Epithelial cell of umbilical artery (primary cell): ENCODE measurements around the gene DNAJC12. TPM values are rescaled to one million over a fixed set of nuclear protein-coding genes. Genes with fewer than 3 reads are reported as not detected.

Source experiments
- total RNA-seq: library from RNA; depleted of rRNA; stranded (reverse); fragments of >200 nt; gene quantifications from 2 replicates; pipeline ENCODE4 v1.2.3, GENCODE V29; 2014

DNAJC12 gene
- total RNA-seq = 2.9 and 4.2 TPM in 2 replicates

DNA sequence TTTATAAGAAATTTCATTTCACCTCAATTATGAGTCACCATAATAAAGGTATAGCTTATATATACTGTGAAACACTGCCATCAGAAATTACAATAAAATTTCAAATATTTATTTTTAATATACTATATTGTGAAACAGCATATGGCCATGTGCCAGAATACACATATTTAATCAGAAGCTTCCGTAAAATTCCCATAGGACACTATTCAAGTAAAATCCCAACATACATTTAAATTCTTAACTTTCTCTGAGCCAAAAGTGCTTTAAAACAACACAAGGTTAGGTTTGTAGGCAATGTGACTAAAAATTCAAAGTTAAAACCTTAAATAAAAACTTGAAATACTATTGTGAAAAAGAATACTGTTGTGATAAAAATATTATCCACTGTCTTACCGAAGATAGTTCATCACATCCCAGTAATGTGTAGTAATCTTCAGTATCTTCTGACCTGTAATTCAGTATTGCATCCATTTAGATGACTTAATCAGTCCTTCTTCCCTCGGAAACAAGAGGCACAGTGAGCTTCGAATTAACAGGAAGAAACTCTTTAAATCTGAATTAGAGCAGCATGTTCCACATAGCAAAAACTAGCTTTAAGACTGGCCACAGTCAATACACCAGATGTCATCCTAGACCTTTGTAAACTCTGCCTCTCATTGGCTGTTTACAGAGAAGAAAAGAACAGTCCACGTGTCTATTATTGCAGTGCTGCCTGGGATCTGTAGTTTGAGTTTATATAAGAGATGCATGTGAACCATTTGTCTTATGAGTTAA, at the start of gene DNAJC12:
DNAJC12 (minus strand) TSS at position 648 of the 774 bp plus-strand sequence; CDS start at position 471, 177 bp downstream.

DNA sequence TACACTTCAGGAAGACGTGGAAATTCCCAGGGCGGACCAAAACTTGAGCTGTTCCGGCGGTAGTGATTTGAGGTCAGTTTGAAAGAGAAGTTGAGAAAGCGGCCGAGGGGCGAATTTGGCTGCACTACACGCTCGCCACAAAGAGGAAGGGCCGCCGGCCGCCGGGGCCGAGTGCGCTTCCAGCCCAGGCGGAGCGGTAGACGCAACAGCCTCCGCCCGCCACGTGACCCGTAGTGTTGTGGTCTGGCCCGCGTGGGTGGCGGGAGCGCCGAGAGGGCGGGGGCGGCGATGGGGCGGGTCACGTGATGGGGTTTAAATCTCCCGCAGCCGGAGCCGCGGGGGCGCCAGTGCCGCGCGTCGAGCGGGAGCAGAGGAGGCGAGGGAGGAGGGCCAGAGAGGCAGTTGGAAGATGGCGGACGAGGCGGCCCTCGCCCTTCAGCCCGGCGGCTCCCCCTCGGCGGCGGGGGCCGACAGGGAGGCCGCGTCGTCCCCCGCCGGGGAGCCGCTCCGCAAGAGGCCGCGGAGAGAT, 46.4 kb upstream of the DNAJC12 start, which contains the start of gene SIRT1:
SIRT1 (plus strand) TSS at position 344 of the 529 bp plus-strand sequence; CDS start at position 410, 66 bp downstream.

Other genes starting within 250 kb of the DNAJC12 start
- gene CTNNA3, start 142.0 kb downstream of the DNAJC12 start, total RNA-seq = not detected in 2 replicates
- gene SIRT1, start 46.5 kb upstream of the DNAJC12 start, total RNA-seq = 7.8 and 11.6 TPM in 2 replicates
- gene HERC4, start 237.1 kb upstream of the DNAJC12 start, total RNA-seq = 34.8 and 62.9 TPM in 2 replicates